T-cell (primary cell): ENCODE data around the gene APOBEC3F. TPM values are rescaled to one million over a fixed set of nuclear protein-coding genes. Genes with fewer than 3 reads are reported as not detected.

ENCODE experiments used
- ATAC-seq, 4 experiments: fragments of 200-7000 bp in 3 of 4; fragments of 150-1000 bp in 1 of 4; cut with Tn5 transposase; replicated peaks in 1 of 4; 1 replicate in 3 of 4; 2 replicates in 1 of 4; pipeline ENCODE4 v1.10.0; 2021; ENCODE audit warnings: moderate library complexity in 3 of 4, mild to moderate bottlenecking in 2 of 4, moderate number of reproducible peaks in 1 of 4
- CTCF ChIA-PET, 2 donors: fragments of 300-600 bp; sonication (Branson Sonifier 250); formaldehyde crosslinking; loops; one replicate each; lab custom pipeline; 2022; ENCODE audit warnings: antibody characterized with exemption in 2 of 2; lab: Charles Lee
- POLR2A ChIA-PET, 2 donors: fragments of 300-600 bp; sonication (Branson Sonifier 250); formaldehyde crosslinking; loops; one replicate each; lab custom pipeline; 2022; ENCODE audit warnings: antibody characterized with exemption in 2 of 2; lab: Charles Lee
- DNase-seq, 35 experiments: peaks; one replicate each; pipeline versions ENCODE4 v3.0.0 to v3.0.0-alpha.2; 2013 to 2023
- H3K27ac ChIP-seq: one replicate; pipeline ENCODE4 v1.5.1; 2013; ENCODE audit warnings: low read length
- H3K27me3 ChIP-seq, 2 experiments: replicated peaks in 1 of 2; 1 replicate in 1 of 2; 2 replicates in 1 of 2; pipeline versions ENCODE4 v1.6.1 to v1.7.0; 2013; ENCODE audit warnings: low read length in 1 of 2, mixed read lengths in 1 of 2; ENCODE audit not compliant: control insufficient read depth in 2 of 2, insufficient read depth in 2 of 2; ENCODE audit errors: extremely low read depth in 1 of 2
- H3K36me3 ChIP-seq, 2 donors: 1 replicate in 1 of 2; 2 replicates in 1 of 2; pipeline versions ENCODE4 v1.6.1 to v1.7.0; 2013; ENCODE audit warnings: low read length in 1 of 2; ENCODE audit not compliant: control insufficient read depth in 2 of 2, insufficient read depth in 1 of 2; ENCODE audit errors: extremely low read depth in 1 of 2
- H3K4me1 ChIP-seq, 2 experiments: 1 replicate in 1 of 2; 2 replicates in 1 of 2; pipeline versions ENCODE4 v1.6.1 to v1.7.0; 2013; ENCODE audit warnings: low read length in 2 of 2, mixed read lengths in 1 of 2; ENCODE audit not compliant: insufficient read depth in 2 of 2, control insufficient read depth in 1 of 2; ENCODE audit errors: extremely low read depth in 1 of 2
- H3K4me3 ChIP-seq, 2 donors: 1 replicate in 1 of 2; 2 replicates in 1 of 2; pipeline versions ENCODE4 v1.5.1 to v1.7.0; 2013; ENCODE audit warnings: mild to moderate bottlenecking in 2 of 2, low read length in 1 of 2, moderate library complexity in 1 of 2; ENCODE audit not compliant: control insufficient read depth in 1 of 2; ENCODE audit errors: extremely low read depth in 1 of 2
- H3K9me3 ChIP-seq: 2 replicates; pipeline ENCODE4 v1.7.0; 2013
- H3K27ac Mint-ChIP-seq, 2 donors: one replicate each; pipeline ENCODE4 v1.8.0; 2020 to 2021; ENCODE audit warnings: mild to moderate bottlenecking in 2 of 2, mixed read lengths in 2 of 2
- H3K27me3 Mint-ChIP-seq, 2 donors: one replicate each; pipeline ENCODE4 v1.8.0; 2021 to 2022; ENCODE audit warnings: mixed read lengths in 2 of 2
- H3K36me3 Mint-ChIP-seq: one replicate; pipeline ENCODE4 v1.8.0; 2021; ENCODE audit warnings: mixed read lengths
- H3K4me1 Mint-ChIP-seq, 3 donors: one replicate each; pipeline ENCODE4 v1.8.0; 2020 to 2022; ENCODE audit warnings: mixed read lengths in 3 of 3, mild to moderate bottlenecking in 1 of 3
- H3K4me3 Mint-ChIP-seq, 3 donors: one replicate each; pipeline ENCODE4 v1.8.0; 2020 to 2022; ENCODE audit warnings: mild to moderate bottlenecking in 3 of 3, mixed read lengths in 3 of 3, moderate library complexity in 3 of 3
- H3K9me3 Mint-ChIP-seq, 3 donors: one replicate each; pipeline ENCODE4 v1.8.0; 2020 to 2022; ENCODE audit warnings: mixed read lengths in 3 of 3
- WGBS: methylation state at CpG from one replicate; pipeline ENCODE4 v1.1.5; 2013; ENCODE audit warnings: missing lambda C conversion rate; ENCODE audit not compliant: insufficient coverage; 5-methylcytosine and 5-hydroxymethylcytosine counted together
- total RNA-seq, 35 experiments: library from RNA in 6 of 35; stranded (reverse) in 6 of 35; fragments of 120-200 nt in 1 of 35; gene quantifications; one replicate each; pipeline versions ENCODE4 v1.2.1 to v1.2.4 and lab custom pipeline; 2013 to 2026

The APOBEC3F gene
- total RNA-seq, 5 donors from 2014 or later (not counting 1 experiment from before 2014, with no cell fraction given), result 14.3 to 29.1 (median 18.5) TPM

GRCh38 chr22:39024519-39025308, 15.9 kb upstream of the APOBEC3F start:
- peak in 2 of 4 experiments; percentile 9 to 29 for ATAC-seq
- Mint-ChIP-seq H3K4me3 (peak overlapping the region; percentile 31 to 61 (median 46)), H3K4me1 (peaks cover 50 to 60% (median 57%) of the 10 kb centered on the region in 3 donors), H3K27ac (peak overlapping the region; percentile 89 to 90), H3K27me3 (no peaks in the 10 kb centered on the region), H3K9me3 (no peaks in the 10 kb centered on the region), H3K36me3 (peaks cover 16% of the 10 kb centered on the region)
- H3K27ac ChIP-seq, result peak overlapping the region; percentile 36
- no peaks in the 10 kb centered on the region for H3K27me3 ChIP-seq
- peaks cover 20 to 68% of the 10 kb centered on the region in 2 experiments for H3K4me1 ChIP-seq
- H3K36me3 ChIP-seq, result peaks cover 0 to 22% of the 10 kb centered on the region in 2 donors
- H3K9me3 ChIP-seq, result no peaks in the 10 kb centered on the region
- no peak overlapping the region for H3K4me3 ChIP-seq
- POLR2A ChIA-PET, result no interaction called here
- DNase-seq, result peak in 10 of 35 experiments; percentile 8 to 53 (median 23)
- WGBS, result 64% methylated on average over 7 of the region's 15 CpGs
- CTCF ChIA-PET, result interaction anchor here (0.6 kb wide), 2 partner anchors 24 to 293 kb away, joined by 3 read pairs; no protein-coding TSS in a partner anchor

DNA sequence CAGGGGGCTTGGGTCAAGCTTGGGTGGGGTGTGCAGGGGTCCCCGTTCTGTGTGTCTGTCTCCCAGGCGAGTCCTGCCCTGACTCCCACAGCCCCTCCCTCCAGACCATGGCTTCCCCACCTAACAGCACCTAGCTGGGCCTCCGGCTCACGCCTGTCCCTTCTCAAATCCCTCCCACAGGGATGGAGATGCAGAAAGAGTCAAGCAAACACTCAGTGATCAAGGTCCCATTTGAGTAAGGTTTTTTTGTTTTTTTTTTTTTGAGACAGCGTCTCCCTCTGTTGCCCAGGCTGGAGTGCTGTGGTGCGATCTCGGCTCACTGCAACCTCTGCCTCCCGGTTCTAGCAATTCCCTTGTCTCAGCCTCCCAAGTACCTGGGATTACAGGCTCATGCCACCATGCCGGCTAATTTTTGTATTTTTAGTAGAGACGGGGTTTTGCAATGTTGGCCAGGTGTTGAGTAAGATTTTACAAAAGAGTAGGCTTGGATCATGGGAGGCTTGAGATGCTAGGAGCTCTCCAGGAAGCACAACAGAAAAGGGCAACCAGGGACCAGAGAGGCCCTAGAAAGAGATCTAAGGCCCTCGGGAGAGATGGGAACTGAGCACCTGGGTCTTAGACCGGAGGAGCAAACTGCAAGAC, 14.0 kb upstream of the APOBEC3F start:
- 94% methylated on average over 3 of the region's 12 CpGs for WGBS
- ATAC-seq (no peak), DNase-seq (no peak)
- H3K36me3 ChIP-seq, result peaks cover 0 to 26% of the 10 kb centered on the region in 2 donors
- Mint-ChIP-seq H3K27ac (peak overlapping the region; percentile 68 to 78), H3K4me3 (no peak overlapping the region), H3K9me3 (no peaks in the 10 kb centered on the region), H3K4me1 (peaks cover 35 to 47% (median 42%) of the 10 kb centered on the region in 3 donors), H3K36me3 (peaks cover 16% of the 10 kb centered on the region), H3K27me3 (no peaks in the 10 kb centered on the region)
- H3K4me1 ChIP-seq, result peaks cover 12 to 53% of the 10 kb centered on the region in 2 experiments
- H3K9me3 ChIP-seq, result no peaks in the 10 kb centered on the region
- no peak overlapping the region for H3K4me3 ChIP-seq
- no peak overlapping the region for H3K27ac ChIP-seq
- ChIA-PET POLR2A (no interaction called here), CTCF (no interaction called here)
- H3K27me3 ChIP-seq, result no peaks in the 10 kb centered on the region

DNA sequence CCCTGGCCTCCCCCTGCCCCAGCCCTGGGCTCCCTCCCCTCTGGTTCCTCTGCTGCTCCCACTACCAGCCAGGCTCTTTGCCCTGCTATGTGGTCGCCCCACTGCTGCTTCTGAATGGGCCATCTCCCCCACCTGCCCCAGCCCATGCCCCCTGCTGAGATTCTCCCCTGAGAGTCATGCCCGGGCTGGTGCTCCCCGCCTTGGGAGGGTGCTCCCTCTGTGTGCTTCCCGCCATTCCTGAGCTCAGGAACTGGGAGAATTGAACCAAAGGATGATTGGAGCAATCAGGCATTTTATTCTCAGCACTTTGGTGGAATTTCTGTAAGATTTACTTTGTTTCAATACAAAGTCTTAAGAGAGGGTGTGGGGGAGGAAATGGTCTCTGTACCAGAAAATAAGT, 12.9 kb upstream of the APOBEC3F start:
- Mint-ChIP-seq H3K4me1 (peaks cover 28 to 37% (median 31%) of the 10 kb centered on the region in 3 donors), H3K4me3 (no peak overlapping the region), H3K36me3 (peaks cover 19% of the 10 kb centered on the region), H3K27me3 (no peaks in the 10 kb centered on the region), H3K27ac (peak overlapping the region; percentile 27 to 80), H3K9me3 (no peaks in the 10 kb centered on the region)
- Histone ChIP-seq H3K4me1 (peaks cover 4 to 42% of the 10 kb centered on the region in 2 experiments), H3K27ac (no peak overlapping the region), H3K4me3 (no peak overlapping the region), H3K27me3 (no peaks in the 10 kb centered on the region), H3K9me3 (no peaks in the 10 kb centered on the region), H3K36me3 (peaks cover 0 to 29% of the 10 kb centered on the region in 2 donors)
- CTCF ChIA-PET, result interaction anchor here in 1 of 2 donors (0.6 kb wide), 1 partner anchor 88 kb away, joined by 5 read pairs; no protein-coding TSS in a partner anchor
- no peak for ATAC-seq
- POLR2A ChIA-PET, result no interaction called here
- 100% methylated on average over 2 of the region's 4 CpGs for WGBS
- DNase-seq, result no peak

- peaks cover 4 to 36% of the 10 kb centered on the region in 2 experiments for H3K4me1 ChIP-seq
- no peaks in the 10 kb centered on the region for H3K9me3 Mint-ChIP-seq
- no peak overlapping the region for H3K4me3 ChIP-seq
- H3K4me1 Mint-ChIP-seq, result peaks cover 28 to 35% (median 30%) of the 10 kb centered on the region in 3 donors
- WGBS, result 98% methylated on average over 6 of the region's 11 CpGs
- H3K27ac ChIP-seq, result no peak overlapping the region
- H3K36me3 Mint-ChIP-seq, result peaks cover 23% of the 10 kb centered on the region
- H3K9me3 ChIP-seq, result no peaks in the 10 kb centered on the region
- H3K27me3 ChIP-seq, result no peaks in the 10 kb centered on the region
- peaks cover 0 to 34% of the 10 kb centered on the region in 2 donors for H3K36me3 ChIP-seq
- H3K27ac Mint-ChIP-seq, result peak overlapping the region; percentile 27 to 80
- ATAC-seq (no peak), DNase-seq (no peak)
- no peak overlapping the region for H3K4me3 Mint-ChIP-seq
- no peaks in the 10 kb centered on the region for H3K27me3 Mint-ChIP-seq
- ChIA-PET POLR2A (no interaction called here), CTCF (interaction anchor here (0.5 to 0.6 kb wide), 2 partner anchors 87 to 100 kb away, joined by 4 to 5 read pairs; no protein-coding TSS in a partner anchor)
These were observed 12.4 kb upstream of the APOBEC3F start for GRCh38 chr22:39028281-39028680.

DNA sequence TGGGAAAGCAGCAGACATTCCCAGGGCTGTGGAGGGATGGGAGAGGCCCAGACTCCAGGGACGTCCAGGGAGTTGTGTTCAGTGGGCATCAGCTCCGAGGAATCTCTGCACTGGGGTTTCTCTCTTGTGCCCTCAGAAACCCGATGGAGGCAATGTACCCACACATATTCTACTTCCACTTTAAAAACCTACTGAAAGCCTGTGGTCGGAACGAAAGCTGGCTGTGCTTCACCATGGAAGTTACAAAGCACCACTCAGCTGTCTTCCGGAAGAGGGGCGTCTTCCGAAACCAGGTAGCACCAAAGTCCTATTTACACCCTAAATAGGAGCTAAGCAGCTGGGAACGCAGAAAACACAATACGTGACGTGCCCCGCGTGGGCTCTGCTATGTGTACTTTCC, 11.4 kb upstream of the APOBEC3F start:
- H3K27ac ChIP-seq, result no peak overlapping the region
- no peak overlapping the region for H3K27ac Mint-ChIP-seq
- H3K9me3 Mint-ChIP-seq, result no peaks in the 10 kb centered on the region
- ATAC-seq (no peak), DNase-seq (no peak)
- no peaks in the 10 kb centered on the region for H3K9me3 ChIP-seq
- H3K4me1 ChIP-seq, result peaks cover 4 to 27% of the 10 kb centered on the region in 2 experiments
- H3K4me3 Mint-ChIP-seq, result no peak overlapping the region
- peaks cover 15% of the 10 kb centered on the region for H3K36me3 Mint-ChIP-seq
- H3K27me3 Mint-ChIP-seq, result no peaks in the 10 kb centered on the region
- ChIA-PET CTCF (no interaction called here), POLR2A (no interaction called here)
- no peak overlapping the region for H3K4me3 ChIP-seq
- H3K4me1 Mint-ChIP-seq, result peaks cover 22 to 27% (median 22%) of the 10 kb centered on the region in 3 donors
- peaks cover 0 to 25% of the 10 kb centered on the region in 2 donors for H3K36me3 ChIP-seq
- H3K27me3 ChIP-seq, result no peaks in the 10 kb centered on the region
- 88% methylated on average over 11 of the region's 13 CpGs for WGBS

DNA sequence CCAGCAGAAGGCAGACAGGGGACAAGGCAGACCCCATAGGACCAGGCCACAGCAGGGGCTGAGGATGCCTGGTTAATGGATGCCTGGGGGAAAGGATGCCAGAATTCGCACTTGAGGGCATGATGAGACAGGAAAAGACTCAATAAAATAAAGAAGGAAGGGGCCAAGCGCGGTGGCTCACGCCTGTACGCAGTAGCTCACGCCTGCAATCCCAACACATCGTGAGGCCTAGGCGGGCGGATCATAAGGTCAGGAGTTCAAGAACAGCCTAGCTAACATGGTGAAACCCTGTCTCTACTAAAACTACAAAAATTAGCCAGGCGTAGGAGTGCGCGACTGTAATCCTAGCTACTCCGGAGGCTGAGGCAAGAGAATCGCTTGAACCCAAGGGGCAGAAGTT, 10.0 kb upstream of the APOBEC3F start:
- ChIA-PET CTCF (no interaction called here), POLR2A (interaction anchor here in 1 of 2 donors (0.6 kb wide), 1 partner anchor 9 kb away, joined by 7 read pairs; no protein-coding TSS in a partner anchor)
- Histone ChIP-seq H3K27me3 (no peaks in the 10 kb centered on the region), H3K4me3 (no peak overlapping the region), H3K9me3 (no peaks in the 10 kb centered on the region), H3K36me3 (peaks cover 0 to 22% of the 10 kb centered on the region in 2 donors), H3K4me1 (peaks cover 0 to 12% of the 10 kb centered on the region in 2 experiments), H3K27ac (no peak overlapping the region)
- Mint-ChIP-seq H3K9me3 (no peaks in the 10 kb centered on the region), H3K36me3 (peaks cover 12% of the 10 kb centered on the region), H3K27me3 (no peaks in the 10 kb centered on the region), H3K27ac (no peak overlapping the region), H3K4me1 (peaks cover 8 to 13% (median 8%) of the 10 kb centered on the region in 3 donors), H3K4me3 (no peak overlapping the region)
- DNase-seq (no peak), ATAC-seq (no peak)
- 94% methylated on average over 3 of the region's 14 CpGs for WGBS
